ENCODE data around the gene MAX.

DNA sequence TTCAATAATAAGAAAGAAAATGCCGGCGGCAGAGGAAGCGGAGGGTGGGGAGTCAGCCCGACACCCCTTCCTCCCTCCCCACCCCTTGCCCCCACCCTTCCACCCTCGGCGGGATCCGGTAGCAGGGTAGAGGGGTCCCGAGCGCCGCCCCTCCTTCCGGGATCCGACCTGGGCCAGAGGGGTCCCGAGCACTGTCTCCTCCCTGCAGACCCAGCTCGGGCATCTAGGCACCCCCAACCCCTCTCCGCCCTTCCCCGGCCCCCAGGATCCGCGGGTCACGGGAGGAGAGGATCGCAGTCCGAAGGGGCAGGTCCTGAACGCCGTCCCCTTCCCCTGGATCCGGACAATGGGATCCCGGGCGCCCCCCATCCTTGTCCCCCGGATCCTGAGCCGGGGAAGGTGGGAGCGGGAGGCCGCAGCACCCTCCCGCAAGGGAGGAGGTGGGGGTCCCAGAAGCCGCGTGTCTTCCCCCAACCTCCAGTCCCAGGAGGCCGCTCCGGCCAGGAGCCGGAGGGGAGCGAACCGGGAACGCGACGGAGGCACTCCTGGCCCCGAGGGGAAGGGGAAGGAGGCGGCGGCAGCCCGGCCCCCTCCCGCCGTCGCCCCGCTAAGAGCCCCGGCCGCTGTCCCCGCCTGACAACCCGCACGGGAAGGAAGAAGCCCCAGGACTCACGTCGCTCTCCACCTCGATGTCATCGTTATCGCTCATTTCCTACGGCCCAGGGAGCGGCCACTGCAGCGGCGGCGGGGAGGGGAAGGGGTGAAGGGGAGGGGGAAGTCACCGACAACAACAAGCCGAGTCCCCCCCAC, 481 bp downstream of the MAX start:
- no peak for TF ChIP-seq SAFB2 (IDR thresholded peaks at IDR 0.05; ENCODE audit: borderline replicate concordance, low read depth, low read length, severe bottlenecking)
- TF ChIP-seq SREBF2 (CRISPR knock-in tag; IDR thresholded peaks at IDR 0.05) = no peak
- TF ChIP-seq POLR2A (conservative IDR thresholded peaks at IDR 0.05) = no peak

Measured in K562 (cell line).